HL-60/S4 (cell line): ENCODE measurements around the gene KRTAP10-5.
"Not testable (repeated sequence)": the region's sequence is repeated elsewhere in the genome, so short reads cannot be mapped to it uniquely, and the experiment has no call there.

Experiments used
- in situ Hi-C: fragments of 300-500 bp; cut with MboI; formaldehyde crosslinking; loops from 2 replicates; pipeline ENCODE4 v1.14.3; 2022; ENCODE audit warnings: low sequenced_read_pairs

KRTAP10-5 gene, protein sequence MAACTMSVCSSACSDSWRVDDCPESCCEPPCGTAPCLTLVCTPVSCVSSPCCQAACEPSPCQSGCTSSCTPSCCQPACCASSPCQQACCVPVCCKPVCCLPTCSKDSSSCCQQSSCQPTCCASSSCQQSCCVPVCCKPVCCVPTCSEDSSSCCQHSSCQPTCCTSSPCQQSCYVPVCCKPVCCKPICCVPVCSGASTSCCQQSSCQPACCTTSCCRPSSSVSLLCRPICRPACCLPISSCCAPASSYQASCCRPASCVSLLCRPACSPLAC

DNA sequence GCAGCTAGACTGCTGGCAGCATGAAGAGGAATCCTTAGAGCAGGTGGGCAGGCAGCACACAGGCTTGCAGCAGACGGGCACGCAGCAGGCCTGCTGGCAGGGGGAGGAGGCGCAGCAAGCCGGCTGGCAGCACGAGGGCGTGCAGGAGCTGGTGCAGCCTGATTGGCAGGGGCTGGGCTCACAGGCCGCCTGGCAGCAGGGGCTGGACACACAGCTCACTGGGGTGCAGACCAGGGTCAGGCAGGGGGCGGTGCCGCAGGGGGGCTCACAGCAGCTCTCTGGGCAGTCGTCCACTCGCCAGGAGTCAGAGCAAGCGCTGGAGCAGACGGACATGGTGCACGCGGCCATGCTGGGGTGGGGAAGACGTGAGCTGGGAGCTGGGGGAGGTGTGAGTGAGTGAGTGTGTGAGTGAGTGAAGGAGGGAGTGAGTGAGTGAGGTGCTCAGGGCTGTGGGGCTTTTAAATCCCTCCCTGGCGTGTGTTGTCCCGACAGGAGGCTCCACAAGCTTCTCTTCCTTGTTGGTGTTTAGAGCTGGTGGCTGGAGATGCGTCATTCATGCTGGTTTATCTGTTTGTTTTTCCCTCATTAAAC, at the start of gene KRTAP10-5:
KRTAP10-5 (minus strand) TSS at position 374 of the 591 bp plus-strand sequence; CDS start at position 348, 26 bp downstream.
- in situ Hi-C loops, result not testable (repeated sequence)

DNA sequence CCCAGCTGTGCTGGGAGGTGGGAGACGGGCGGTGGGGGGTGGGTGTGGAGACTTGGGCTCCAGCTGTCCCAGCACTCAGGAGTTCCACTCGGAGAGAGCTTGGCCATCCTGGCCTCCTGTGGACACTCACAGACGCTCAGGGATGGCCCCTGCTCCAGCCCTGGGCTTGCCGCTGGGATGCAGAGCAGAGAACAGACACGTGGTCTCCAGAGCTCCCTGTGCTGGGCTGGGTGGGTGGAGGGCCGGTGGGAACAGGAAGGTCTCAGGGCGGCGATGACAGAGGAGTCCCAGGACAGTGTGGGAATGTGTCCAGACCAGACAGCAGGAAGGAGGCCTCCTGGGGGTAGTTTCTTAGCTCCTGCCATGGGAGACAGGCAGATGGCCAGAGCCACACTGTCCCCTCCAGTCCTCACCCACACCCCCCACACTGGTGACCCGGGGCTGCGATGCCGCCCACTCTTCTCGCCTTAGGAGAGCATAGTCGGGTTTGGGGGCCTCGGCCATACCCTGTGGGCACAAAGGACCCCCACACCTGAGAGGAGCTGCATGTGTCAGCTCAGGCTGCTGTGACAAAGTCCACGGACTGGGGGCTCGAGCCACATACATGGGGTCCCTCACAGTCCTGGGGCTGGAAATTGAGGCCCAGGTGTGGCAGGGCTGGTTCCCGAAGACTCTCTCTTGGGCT, 48.4 kb upstream of the KRTAP10-5 start:
- in situ Hi-C loops, result no loop called here

DNA sequence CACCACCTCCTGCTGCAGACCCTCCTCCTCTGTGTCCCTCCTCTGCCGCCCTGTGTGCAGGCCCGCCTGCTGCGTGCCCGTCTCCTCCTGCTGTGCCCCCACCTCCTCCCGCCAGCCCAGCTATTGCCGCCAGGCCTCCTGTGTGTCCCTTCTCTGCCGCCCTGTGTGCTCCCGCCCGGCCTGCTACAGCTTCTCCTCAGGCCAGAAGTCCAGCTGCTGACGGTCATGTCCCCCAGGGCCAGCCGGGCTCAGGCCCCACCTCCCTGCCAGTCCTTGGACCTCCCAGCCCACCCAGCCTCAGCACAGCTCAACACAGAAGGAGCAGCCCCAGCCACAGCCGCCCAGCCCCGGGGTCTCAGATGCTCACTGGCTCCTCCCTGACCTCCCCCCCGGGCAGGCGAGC, 47.4 kb upstream of the KRTAP10-5 start:
- in situ Hi-C loops, result not testable (repeated sequence)

GRCh38 chr21:44627181-44627822, 46.9 kb upstream of the KRTAP10-5 start:
- in situ Hi-C loops, result not testable (repeated sequence)

GRCh38 chr21:44626673-44627143, 46.3 kb upstream of the KRTAP10-5 start, which contains the start of gene KRTAP10-9:
Gene KRTAP10-9, plus strand, starts transcription at chr21:44627093. Its CDS starts 79 bp downstream, at chr21:44627172.
- in situ Hi-C loops, result no loop called here

- in situ Hi-C loops, result no loop called here
These were observed 45.9 kb upstream of the KRTAP10-5 start for GRCh38 chr21:44626262-44626661.

DNA sequence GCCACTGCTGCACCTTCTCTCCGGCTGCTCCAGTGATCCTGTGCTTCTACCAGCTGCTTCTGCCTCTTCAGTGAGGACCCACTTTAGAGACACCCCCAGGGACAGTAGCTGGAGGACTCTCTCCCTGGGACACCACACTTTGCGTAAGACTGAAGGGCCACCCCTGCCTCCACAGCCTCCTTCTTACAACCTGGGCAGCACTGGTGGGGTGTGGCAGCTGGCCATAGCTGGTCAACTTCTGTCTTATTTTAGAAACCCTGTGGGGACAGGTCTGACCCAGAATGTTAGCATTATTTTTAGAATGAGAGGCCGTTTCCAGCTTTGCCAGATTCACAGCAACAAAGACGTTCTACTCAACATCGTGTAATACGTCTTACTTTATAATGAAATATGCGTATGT, 45.4 kb upstream of the KRTAP10-5 start:
- in situ Hi-C loops, result no loop called here

DNA sequence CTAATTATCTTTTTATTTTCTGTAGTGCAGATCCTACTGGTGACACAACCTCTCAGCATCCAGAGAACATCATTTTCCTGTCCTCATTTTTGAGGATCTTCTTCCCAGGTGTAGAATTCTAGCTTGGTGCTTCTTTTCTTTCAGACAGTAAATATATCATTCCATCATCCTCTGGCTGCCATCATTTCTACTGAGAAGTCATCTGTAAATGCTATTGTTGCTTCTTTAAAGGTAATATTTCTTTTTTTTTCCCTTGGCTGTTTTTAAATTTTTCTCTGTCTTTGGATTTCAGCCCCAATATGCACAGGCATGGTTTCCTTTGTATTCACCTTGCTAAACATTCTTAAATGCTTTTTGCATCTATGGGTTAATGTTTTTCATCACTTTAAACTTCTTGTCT, 43.2 kb upstream of the KRTAP10-5 start:
- in situ Hi-C loops, result no loop called here

DNA sequence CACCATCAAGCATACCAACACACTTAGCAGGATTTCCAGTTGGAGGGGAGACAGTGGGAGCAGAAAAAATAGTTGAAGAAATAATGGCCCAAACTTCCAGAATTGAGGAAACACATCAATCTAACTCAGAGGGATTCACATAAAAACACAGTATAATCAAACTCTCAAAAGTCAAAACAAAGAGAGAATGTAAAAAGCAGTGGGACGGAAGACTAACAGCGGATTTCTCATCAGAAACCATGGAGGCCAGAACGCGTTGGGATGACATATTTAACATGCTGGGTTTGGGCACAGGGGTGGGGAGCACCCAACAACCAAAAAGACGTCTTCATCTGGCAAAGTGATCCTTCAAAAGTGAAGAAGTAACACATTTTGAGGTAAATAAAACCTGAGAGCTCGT, 39.5 kb upstream of the KRTAP10-5 start:
- in situ Hi-C loops, result no loop called here

DNA sequence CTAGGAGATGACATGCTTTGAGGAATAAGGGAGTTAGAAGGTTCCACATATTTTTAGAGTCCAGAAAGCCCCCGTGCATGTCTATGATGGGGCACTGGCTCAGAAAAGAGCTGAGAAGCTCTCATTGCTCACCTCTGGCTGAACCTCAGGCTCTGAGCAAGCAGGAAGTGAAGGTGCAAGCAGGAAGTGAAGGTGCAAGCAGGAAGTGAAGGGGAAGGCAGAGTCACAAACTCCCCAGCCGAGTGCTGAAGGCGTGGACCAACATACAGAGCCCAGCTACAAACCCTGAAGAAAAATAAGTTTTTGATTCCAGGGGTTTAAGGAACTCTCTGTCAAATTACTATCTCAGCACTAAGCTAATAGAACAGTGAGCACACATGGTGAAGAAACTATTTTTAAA, 38.5 kb upstream of the KRTAP10-5 start:
- in situ Hi-C loops, result no loop called here

- in situ Hi-C loops, result no loop called here
These were observed 38.1 kb upstream of the KRTAP10-5 start for GRCh38 chr21:44618504-44618903.

DNA sequence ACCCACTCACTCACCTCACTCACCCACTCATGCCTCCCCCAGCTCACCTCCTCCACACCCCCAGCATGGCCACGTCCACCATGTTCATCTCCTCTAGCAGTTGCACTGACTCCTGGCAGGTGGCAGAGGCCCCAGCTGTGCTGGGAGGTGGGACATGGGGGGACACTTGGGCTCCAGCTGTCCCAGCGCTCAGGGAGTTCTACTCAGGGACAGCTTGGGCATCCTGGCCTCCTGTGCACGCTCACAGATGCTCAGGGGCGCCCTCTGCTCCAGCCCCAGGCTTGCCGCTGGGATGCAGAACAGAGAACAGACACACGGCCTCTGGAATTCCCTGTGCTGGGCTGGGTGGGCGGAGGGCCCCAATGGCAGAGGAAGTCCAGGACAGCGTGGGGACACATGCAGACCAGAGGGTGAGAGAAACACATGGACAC, 36.7 kb upstream of the KRTAP10-5 start:
- in situ Hi-C loops, result no loop called here

DNA sequence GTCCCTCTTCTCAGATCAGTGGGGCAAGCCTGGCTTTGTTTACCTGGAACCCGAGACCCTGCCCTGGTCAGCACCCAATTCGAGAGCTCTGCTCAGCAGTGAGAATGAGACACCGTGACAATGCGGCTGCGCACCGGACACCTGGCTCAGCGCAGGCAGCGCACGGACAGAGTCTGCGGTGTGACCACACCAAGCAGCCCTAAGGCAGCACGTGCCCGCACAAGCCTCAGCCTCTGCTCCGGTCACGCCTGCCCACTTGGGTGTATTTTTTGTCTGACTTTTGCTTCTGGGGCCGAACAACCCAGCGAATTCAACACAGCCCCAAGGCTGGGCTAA, 36.2 kb upstream of the KRTAP10-5 start:
- in situ Hi-C loops, result no loop called here

DNA sequence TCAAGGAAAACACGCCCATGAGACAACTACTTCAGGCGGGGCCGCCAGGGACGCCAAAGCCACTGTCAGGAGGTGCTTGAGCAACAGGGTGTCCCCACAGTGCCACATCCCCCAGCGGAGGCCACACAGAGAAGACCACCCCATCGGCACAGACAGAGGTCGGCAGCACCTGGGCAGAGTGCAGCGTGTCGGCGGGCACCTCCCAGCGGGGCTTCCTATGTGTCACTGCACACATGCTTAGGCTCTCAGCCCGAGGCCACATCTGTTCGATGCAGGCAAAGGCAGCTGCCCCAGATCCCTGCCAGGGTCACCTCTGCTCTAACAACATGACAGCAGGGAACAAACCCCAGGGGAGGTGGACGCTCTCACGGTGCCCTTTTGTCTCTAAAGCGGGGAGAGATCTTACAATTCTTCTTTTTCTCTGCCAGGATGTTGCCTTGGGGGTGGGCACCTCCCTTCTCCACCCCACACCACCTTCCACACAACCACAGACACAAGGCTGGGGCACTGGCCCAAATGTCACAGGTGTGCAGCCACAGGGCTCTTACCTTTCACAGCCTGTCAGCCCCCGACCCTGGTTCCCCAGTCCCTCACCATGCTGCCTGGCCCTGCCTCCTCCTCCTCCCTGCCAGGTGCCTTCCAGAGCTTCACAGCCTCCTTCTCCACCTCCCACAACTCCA, 35.6 kb upstream of the KRTAP10-5 start:
- in situ Hi-C loops, result no loop called here

GRCh38 chr21:44615466-44615865, 35.1 kb upstream of the KRTAP10-5 start:
- in situ Hi-C loops, result no loop called here

GRCh38 chr21:44614961-44615391, 34.6 kb upstream of the KRTAP10-5 start:
- in situ Hi-C loops, result no loop called here

DNA sequence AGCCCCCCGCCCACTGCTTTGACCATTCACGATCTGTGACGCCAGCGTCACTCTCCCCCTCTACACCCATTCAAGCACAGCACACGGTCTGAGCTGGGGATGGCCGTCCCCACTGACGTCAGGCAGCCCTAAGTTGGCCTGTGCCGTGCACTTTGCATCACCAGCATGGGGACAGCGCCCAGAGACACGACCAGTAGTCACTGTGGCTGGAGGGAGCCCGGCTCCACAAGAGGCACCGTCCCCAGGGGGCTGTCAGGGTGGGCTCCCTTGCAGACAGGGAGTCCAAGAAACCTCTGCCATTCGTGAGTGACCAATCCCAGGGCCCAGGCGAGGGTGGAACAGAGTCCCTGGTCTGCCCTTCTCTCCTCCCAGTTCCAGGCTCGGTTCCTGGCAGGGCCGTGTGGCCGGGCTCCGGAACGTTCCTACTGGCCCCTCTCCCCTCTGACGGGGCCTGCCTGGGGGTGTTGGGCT, 33.8 kb upstream of the KRTAP10-5 start:
- in situ Hi-C loops, result no loop called here

- in situ Hi-C loops, result no loop called here
These were observed 33.2 kb upstream of the KRTAP10-5 start for GRCh38 chr21:44613386-44614155.

DNA sequence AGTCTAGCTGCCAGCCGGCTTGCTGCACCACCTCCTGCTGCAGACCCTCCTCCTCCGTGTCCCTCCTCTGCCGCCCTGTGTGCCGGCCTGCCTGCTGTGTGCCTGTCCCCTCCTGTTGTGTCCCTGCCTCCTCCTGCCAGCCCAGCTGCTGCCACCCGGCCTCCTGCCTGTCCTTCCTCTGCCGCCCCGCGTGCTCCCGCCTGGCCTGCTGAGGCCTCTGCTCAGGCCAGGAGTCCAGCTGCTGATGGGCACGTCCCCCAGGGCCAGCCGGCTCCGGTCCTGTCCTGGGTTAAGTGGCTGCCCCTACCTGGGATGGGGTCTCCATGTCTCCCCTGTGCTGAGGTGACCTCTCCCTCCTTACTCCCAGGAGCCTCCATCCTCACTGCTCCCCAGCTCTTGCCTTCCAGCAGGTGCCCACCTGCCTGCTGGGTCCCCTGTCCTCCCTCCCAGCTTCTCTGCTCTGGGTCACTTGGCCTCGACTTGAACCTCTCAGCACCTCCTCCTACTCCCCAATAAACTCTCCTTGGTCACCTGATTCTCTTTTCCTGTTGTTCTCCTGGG, 32.3 kb upstream of the KRTAP10-5 start:
- in situ Hi-C loops, result no loop called here

DNA sequence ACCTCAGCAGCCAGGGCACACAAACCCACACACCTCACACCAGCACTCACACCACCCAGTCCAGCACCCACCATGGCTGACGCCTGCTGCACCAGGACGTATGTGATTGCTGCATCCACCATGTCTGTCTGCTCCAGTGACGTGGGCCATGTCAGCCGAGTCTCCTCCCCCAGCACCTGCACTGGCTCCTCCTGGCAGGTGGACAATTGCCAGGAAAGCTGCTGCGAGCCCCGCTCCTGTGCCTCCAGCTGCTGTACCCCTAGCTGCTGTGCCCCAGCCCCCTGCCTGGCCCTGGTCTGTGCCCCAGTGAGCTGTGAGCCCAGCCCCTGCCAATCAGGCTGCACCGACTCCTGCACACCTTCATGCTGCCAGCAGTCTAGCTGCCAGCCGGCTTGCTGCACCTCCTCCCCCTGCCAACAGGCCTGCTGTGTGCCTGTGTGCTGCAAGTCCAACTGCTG, 31.7 kb upstream of the KRTAP10-5 start, which contains the start of gene KRTAP10-8:
KRTAP10-8 (plus strand) TSS at position 51 of the 458 bp plus-strand sequence; CDS start at position 73, 22 bp downstream.
- in situ Hi-C loops, result no loop called here
